Kidney (tissue), 14 donors: ENCODE measurements around the gene CALR3. TPM values are rescaled to one million over a fixed set of nuclear protein-coding genes. Genes with fewer than 3 reads are reported as not detected.
A peak's percentile ranks its signal among the peaks of the same experiment; 100 is the strongest.

Experiments used
- DNase-seq, 5 donors: peaks; one replicate each; pipeline ENCODE4 v3.0.0-alpha.2; 2013 to 2020
- FAIRE-seq: peaks from 2 replicates; lab custom pipeline; 2012; peaks lifted over from hg19 to GRCh38; lab: Jason Lieb, UNC
- H3K27ac ChIP-seq, 2 donors: one replicate each; pipeline ENCODE4 v1.7.0; 2013; ENCODE audit warnings: low read depth in 2 of 2, low read length in 2 of 2, inconsistent platforms in 1 of 2
- H3K27me3 ChIP-seq: one replicate; pipeline ENCODE4 v1.7.1; 2013; ENCODE audit warnings: low read length, inconsistent platforms; ENCODE audit not compliant: control insufficient read depth, insufficient read depth
- H3K36me3 ChIP-seq, 3 donors: one replicate each; pipeline versions ENCODE4 v1.7.0 to v1.7.1; 2013; ENCODE audit warnings: low read length in 3 of 3, control low read depth in 1 of 3, inconsistent platforms in 1 of 3; ENCODE audit not compliant: insufficient read depth in 3 of 3, control insufficient read depth in 2 of 3
- H3K4me1 ChIP-seq, 3 donors: one replicate each; pipeline versions ENCODE4 v1.7.0 to v1.7.1; 2013; ENCODE audit warnings: low read length in 3 of 3, inconsistent platforms in 1 of 3, low read depth in 1 of 3; ENCODE audit not compliant: control insufficient read depth in 2 of 3, insufficient read depth in 2 of 3
- H3K4me3 ChIP-seq, 3 donors: one replicate each; pipeline versions ENCODE4 v1.7.0 to v1.8.1; 2013; ENCODE audit warnings: low read length in 3 of 3, control low read depth in 1 of 3, inconsistent platforms in 1 of 3
- H3K9ac ChIP-seq, 3 donors: one replicate each; pipeline versions ENCODE4 v1.7.0 to v1.7.1; 2013; ENCODE audit warnings: low read length in 3 of 3, control low read depth in 1 of 3, inconsistent platforms in 1 of 3
- H3K9me3 ChIP-seq, 3 donors: one replicate each; pipeline versions ENCODE4 v1.7.0 to v1.7.1; 2013; ENCODE audit warnings: low read length in 3 of 3, control low read depth in 1 of 3, inconsistent platforms in 1 of 3; ENCODE audit not compliant: control insufficient read depth in 2 of 3, insufficient read depth in 1 of 3
- intact Hi-C: fragments of 100-400 bp; cut with DNase I; formaldehyde crosslinking; loops from one replicate; pipeline ENCODE4 v1.11.1; 2022
- polyA plus RNA-seq: library from polyadenylated mRNA; stranded (reverse); fragments of 350-450 nt; fragmentation: Illumina TruSeq; extraction: RNeasy Lipid Tissue Mini Kit (QIAGEN cat#74804); gene quantifications from one replicate; pipeline ENCODE4 v1.2.3, GENCODE V29; 2014; ENCODE audit warnings: low read depth, low replicate concordance; ENCODE audit not compliant: insufficient read depth
- total RNA-seq: library from RNA; stranded (reverse); fragmentation: NEBNext Ultra II Directional; extraction: Animal tissue kit (Norgen Biotek cat#: 25700); gene quantifications from one replicate; pipeline ENCODE4 v1.2.1, GENCODE V29; 2021
- TF ChIP-seq, protein P1 (sequence below): IDR thresholded peaks from 3 replicates; pipeline ENCODE4 v1.5.1; 2012; ENCODE audit warnings: mild to moderate bottlenecking, moderate library complexity, borderline replicate concordance; ENCODE audit not compliant: insufficient read depth; ENCODE audit errors: extremely low read depth
- donor health status: control.
- donor health status: control.
- donor health status: control.
- donor health status: control.
- donor health status: control.
- donor health status: DM: yes; HTN: yes; CAD: no.
- donor health status: Normal renal cell carcinoma (clear cell type).

CALR3 gene
- total and polyA plus RNA-seq, 2 donors from 2014 or later = not detected

DNA sequence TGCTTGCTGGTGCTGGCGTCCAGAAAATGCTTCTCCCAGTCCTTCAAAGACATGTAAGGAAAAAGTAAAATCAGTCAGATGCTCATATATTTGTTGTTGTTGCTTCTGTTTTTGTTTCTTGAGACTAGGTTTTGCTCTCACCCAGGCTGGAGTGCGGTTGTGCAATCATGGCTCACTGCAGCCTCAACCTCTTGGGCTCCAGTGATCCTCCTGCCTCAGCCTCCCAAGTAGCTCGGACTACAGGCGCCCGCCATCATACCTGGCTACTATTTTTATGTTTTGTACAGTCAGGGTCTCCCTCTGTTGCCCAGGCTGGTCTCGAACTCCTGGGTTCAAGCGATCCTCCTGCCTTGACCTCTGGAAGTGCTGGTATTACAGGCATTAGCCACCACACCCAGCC, 13.2 kb downstream of the CALR3 start:
- Histone ChIP-seq H3K36me3 (no peaks in the 10 kb centered on the region), H3K9ac (no peak overlapping the region), H3K9me3 (no peaks in the 10 kb centered on the region), H3K27me3 (no peaks in the 10 kb centered on the region), H3K27ac (no peak overlapping the region), H3K4me3 (no peak overlapping the region), H3K4me1 (no peaks in the 10 kb centered on the region)
- TF ChIP-seq, protein P1, sequence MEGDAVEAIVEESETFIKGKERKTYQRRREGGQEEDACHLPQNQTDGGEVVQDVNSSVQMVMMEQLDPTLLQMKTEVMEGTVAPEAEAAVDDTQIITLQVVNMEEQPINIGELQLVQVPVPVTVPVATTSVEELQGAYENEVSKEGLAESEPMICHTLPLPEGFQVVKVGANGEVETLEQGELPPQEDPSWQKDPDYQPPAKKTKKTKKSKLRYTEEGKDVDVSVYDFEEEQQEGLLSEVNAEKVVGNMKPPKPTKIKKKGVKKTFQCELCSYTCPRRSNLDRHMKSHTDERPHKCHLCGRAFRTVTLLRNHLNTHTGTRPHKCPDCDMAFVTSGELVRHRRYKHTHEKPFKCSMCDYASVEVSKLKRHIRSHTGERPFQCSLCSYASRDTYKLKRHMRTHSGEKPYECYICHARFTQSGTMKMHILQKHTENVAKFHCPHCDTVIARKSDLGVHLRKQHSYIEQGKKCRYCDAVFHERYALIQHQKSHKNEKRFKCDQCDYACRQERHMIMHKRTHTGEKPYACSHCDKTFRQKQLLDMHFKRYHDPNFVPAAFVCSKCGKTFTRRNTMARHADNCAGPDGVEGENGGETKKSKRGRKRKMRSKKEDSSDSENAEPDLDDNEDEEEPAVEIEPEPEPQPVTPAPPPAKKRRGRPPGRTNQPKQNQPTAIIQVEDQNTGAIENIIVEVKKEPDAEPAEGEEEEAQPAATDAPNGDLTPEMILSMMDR = no peak
- DNase-seq = no peak
- FAIRE-seq = no peak
- intact Hi-C loops = no loop called here

DNA sequence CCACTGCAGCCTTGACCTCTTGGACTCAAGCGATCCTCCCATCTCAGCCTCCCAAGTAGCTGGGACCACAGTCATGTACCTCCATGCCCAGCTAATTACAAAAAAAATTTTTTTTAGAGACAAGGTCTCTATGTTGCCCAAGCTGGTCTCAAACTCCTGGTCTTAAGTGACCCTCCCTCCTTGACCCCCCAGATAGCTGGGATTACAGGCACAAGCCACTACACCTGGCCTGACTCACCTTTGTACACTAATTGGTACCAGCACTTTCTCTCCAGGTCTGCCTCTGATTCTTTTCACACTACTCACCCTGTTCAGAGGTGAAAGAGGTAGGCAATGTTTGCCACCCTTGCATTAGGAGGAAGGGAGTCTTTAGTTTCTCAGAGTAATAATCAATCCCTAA, 18.7 kb downstream of the CALR3 start:
- H3K27ac ChIP-seq = no peak overlapping the region
- DNase-seq = no peak
- H3K4me1 ChIP-seq = no peaks in the 10 kb centered on the region
- no peaks in the 10 kb centered on the region for H3K27me3 ChIP-seq
- no peaks in the 10 kb centered on the region for H3K36me3 ChIP-seq
- H3K4me3 ChIP-seq = no peak overlapping the region
- H3K9ac ChIP-seq = no peak overlapping the region
- TF ChIP-seq, protein P1 = no peak
- intact Hi-C loops = no loop called here
- H3K9me3 ChIP-seq = no peaks in the 10 kb centered on the region
- no peak for FAIRE-seq

DNA sequence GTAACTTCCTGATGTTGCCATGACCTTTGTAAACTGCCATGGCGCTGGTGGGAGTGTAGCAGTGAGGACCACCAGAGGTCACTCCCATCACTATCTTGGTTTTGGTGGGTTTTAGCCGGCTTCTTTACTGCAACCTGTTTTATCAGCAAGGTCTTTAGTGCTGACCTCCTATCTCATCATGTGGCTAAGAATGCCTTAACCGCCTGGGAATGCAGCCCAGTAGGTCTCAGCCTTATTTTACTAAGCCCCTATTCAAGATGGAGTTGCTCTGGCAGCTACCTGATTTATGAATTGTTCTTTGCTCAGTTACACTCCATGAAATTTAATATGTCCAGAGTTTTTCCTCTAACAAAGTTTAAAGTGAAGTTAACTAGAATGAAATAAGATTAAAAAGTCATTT, 19.6 kb downstream of the CALR3 start:
- no peak for FAIRE-seq
- Histone ChIP-seq H3K27ac (no peak overlapping the region), H3K9ac (no peak overlapping the region), H3K36me3 (no peaks in the 10 kb centered on the region), H3K4me1 (no peaks in the 10 kb centered on the region), H3K4me3 (no peak overlapping the region), H3K9me3 (no peaks in the 10 kb centered on the region), H3K27me3 (no peaks in the 10 kb centered on the region)
- TF ChIP-seq, protein P1 = no peak
- peak in 2 of 5 donors; percentile 43 to 44 for DNase-seq
- intact Hi-C loops = no loop called here

DNA sequence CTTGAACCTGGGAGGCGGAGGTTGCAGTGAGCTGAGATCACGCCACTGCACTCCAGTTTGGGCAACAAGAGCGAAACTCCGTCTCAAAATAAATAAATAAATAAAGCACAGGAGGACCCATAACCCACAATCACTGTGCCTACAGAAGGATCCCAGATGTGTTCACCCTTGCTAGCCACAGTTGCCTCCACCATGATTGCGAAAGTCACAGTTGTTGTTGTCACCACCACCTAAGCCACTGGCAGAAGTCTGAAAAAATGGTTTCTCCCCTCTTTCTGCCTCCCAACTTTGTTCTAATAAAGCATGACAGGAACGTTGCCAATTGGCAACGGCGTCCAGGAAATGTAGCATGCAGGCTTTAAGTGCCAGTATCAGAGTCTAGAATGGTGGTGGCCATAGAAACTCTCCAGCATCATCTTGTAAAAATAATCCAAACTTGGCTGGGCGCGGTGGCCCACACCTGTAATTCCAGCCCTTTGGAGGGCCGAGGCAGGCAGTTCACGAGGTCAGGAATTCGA, 22.0 kb downstream of the CALR3 start:
- Histone ChIP-seq H3K4me3 (no peak overlapping the region), H3K9me3 (no peaks in the 10 kb centered on the region), H3K27ac (no peak overlapping the region), H3K27me3 (no peaks in the 10 kb centered on the region), H3K4me1 (peaks cover 0 to 17% (median 5%) of the 10 kb centered on the region in 3 donors), H3K36me3 (no peaks in the 10 kb centered on the region), H3K9ac (no peak overlapping the region)
- intact Hi-C loops = no loop called here
- DNase-seq (no peak), FAIRE-seq (no peak)
- TF ChIP-seq, protein P1 = no peak
